DND-41 (cell line): ENCODE measurements around the gene BAD.

ENCODE experiments used
- ATAC-seq: fragments of 200-7000 bp; cut with Tn5 transposase; 3 replicates; pipeline ENCODE4 v1.9.1; 2021; ENCODE audit warnings: low read depth; ENCODE audit not compliant: insufficient read depth
- DNase-seq: peaks from one replicate; pipeline ENCODE4 v3.0.0-alpha.2; 2020
- H2AFZ ChIP-seq: 2 replicates; pipeline ENCODE4 v1.6.0; 2012; ENCODE audit warnings: low read depth, low read length
- H3K27ac ChIP-seq: 2 replicates; pipeline ENCODE4 v1.5.1; 2012; ENCODE audit warnings: low read length, inconsistent platforms
- H3K27me3 ChIP-seq: fragments of 200-600 bp; sonication (generic); 2 replicates; pipeline ENCODE4 v1.6.0; 2012; ENCODE audit warnings: low read length, mild to moderate bottlenecking, inconsistent platforms; ENCODE audit not compliant: insufficient read depth, poor library complexity
- H3K36me3 ChIP-seq: 2 replicates; pipeline ENCODE4 v1.5.1; 2012; ENCODE audit warnings: low read length, inconsistent platforms; ENCODE audit not compliant: insufficient read depth
- H3K4me1 ChIP-seq: 2 replicates; pipeline ENCODE4 v1.5.1; 2012; ENCODE audit warnings: mild to moderate bottlenecking, low read length; ENCODE audit not compliant: insufficient read depth
- H3K4me2 ChIP-seq: 2 replicates; pipeline ENCODE4 v1.6.0; 2012; ENCODE audit warnings: mild to moderate bottlenecking, moderate library complexity, low read length, inconsistent platforms; ENCODE audit not compliant: insufficient read depth
- H3K4me3 ChIP-seq, 2 experiments: fragments of 200-600 bp in 1 of 2; shearing (Covaris generic) in 1 of 2; 2 replicates each; pipeline ENCODE4 v1.5.1; 2012 to 2016; ENCODE audit warnings: inconsistent platforms in 2 of 2, low read length in 2 of 2, mild to moderate bottlenecking in 2 of 2, low read depth in 1 of 2, moderate library complexity in 1 of 2
- H3K79me2 ChIP-seq: 2 replicates; pipeline ENCODE4 v1.6.0; 2012; ENCODE audit warnings: low read length, inconsistent platforms; ENCODE audit not compliant: insufficient read depth
- H3K9ac ChIP-seq: 2 replicates; pipeline ENCODE4 v1.6.0; 2012; ENCODE audit warnings: low read depth, mild to moderate bottlenecking, inconsistent platforms, low read length, moderate library complexity
- H3K9me3 ChIP-seq: 2 replicates; pipeline ENCODE4 v1.5.1; 2012; ENCODE audit warnings: low read length, moderate library complexity, mild to moderate bottlenecking, inconsistent platforms; ENCODE audit not compliant: insufficient read depth, severe bottlenecking
- H4K20me1 ChIP-seq: 2 replicates; pipeline ENCODE4 v1.6.0; 2012; ENCODE audit warnings: low read length; ENCODE audit not compliant: insufficient read depth
- CTCF ChIP-seq: IDR thresholded peaks from 2 replicates; pipeline ENCODE4 v1.5.1; 2012; ENCODE audit warnings: borderline replicate concordance, low read length, moderate library complexity, mild to moderate bottlenecking; ENCODE audit not compliant: poor library complexity, severe bottlenecking; ENCODE audit errors: extremely low read depth
- EZH2 ChIP-seq: IDR thresholded peaks from 3 replicates; pipeline ENCODE4 v1.6.1; 2012; ENCODE audit warnings: borderline replicate concordance, low read depth, mild to moderate bottlenecking, moderate library complexity, low read length, inconsistent platforms; ENCODE audit not compliant: severe bottlenecking

BAD gene

DNA sequence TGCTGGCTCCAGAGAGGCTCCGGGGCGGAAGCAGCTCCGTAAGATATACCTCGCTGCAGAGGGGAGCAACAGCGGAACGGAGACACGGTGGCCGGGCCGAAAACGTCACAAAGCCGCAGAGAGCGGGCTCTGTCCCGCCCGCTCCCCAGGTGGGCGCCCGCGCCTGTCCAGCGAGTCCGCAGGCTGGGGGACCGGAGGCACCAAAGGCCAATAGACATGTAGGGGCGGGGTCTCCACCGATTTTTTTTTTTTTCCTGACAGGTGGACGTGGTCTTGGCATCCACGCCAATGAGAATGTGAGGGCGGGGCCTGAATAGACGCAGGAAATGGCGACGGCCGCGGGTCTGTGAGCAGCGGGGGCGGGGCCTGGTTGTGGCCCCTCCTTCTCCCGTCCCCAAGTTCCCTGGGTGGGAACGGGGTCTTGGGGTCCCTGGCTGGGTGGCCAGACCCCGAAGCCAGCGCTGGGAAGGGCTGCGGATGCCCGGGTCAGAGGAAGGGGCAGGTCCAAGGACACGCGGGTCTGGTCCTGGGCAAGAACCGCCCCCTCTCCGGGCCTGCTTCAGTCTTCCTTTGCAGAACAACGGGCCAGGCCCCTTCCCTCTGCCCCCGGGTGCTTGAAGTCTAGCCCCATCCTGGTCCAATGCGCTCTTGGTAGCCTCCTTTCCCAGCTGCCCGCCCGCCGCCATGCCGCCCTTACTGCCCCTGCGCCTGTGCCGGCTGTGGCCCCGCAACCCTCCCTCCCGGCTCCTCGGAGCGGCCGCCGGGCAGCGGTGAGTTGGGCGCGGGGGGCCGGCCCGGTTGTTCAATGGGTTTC is 54.1 kb downstream of the BAD start, which contains the start of gene DNAJC4:
Gene DNAJC4 (plus strand): TSS at position 378 of the 814 bp plus-strand sequence. CDS start 307 bp downstream, at position 685.
- H3K9ac ChIP-seq, result peak within 1 kb of the TSS; percentile 78
- peaks cover 76% of the 10 kb centered on the region for H3K4me1 ChIP-seq
- H3K9me3 ChIP-seq, result no peaks in the 10 kb centered on the region
- DNase-seq (peak; percentile 92), ATAC-seq (peak; percentile 57)
- H3K4me3 ChIP-seq, result peak within 1 kb of the TSS; percentile 53 to 64
- H4K20me1 ChIP-seq, result peaks cover 5% of the 10 kb centered on the region
- peaks cover 3% of the 10 kb centered on the region; the same call in 1 of the 2 replicates for H3K36me3 ChIP-seq
- peak within 1 kb of the TSS; percentile 78 for H2AFZ ChIP-seq
- H3K27me3 ChIP-seq, result no peaks in the 10 kb centered on the region
- peak within 1 kb of the TSS; percentile 95 for H3K4me2 ChIP-seq
- peaks cover 32% of the 10 kb centered on the region for H3K79me2 ChIP-seq
- H3K27ac ChIP-seq, result peak within 1 kb of the TSS; percentile 75
- TF ChIP-seq CTCF, result no peak
- no peak for TF ChIP-seq EZH2

DNA sequence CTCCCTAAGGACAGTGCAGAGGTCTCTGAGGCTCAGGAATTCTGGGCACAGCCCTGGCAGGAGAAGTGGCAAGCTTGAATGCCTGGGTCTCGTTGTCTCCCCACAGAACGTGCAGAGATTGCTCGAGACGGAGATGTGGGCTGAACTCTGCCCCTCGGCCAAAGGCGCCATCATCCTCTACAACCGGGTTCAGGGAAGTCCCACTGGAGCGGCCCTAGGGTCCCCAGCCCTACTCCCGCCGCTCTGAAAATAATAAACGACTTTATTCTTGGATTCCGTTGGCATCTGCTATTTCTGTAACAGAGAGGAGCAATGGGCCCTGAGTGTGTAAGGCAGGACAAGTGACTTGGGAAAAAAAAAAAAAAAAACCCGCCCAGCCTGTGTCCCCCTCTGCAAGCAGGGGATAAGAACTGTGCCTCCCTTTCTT is 54.7 kb downstream of the BAD start:
- peak overlapping the region; percentile 75 for H3K27ac ChIP-seq
- TF ChIP-seq CTCF, result no peak
- TF ChIP-seq EZH2, result no peak
- H3K9me3 ChIP-seq, result no peaks in the 10 kb centered on the region
- peak overlapping the region; percentile 95 for H3K4me2 ChIP-seq
- H3K4me1 ChIP-seq, result peaks cover 76% of the 10 kb centered on the region
- peak overlapping the region; percentile 53 to 64; a peak in 3 of 4 replicates for H3K4me3 ChIP-seq
- peak overlapping the region; percentile 78 for H2AFZ ChIP-seq
- H3K27me3 ChIP-seq, result no peaks in the 10 kb centered on the region
- peaks cover 32% of the 10 kb centered on the region for H3K79me2 ChIP-seq
- H4K20me1 ChIP-seq, result peaks cover 7% of the 10 kb centered on the region
- peaks cover 8% of the 10 kb centered on the region; the same call in 1 of the 2 replicates for H3K36me3 ChIP-seq
- ATAC-seq (no peak), DNase-seq (no peak)
- H3K9ac ChIP-seq, result peak overlapping the region; percentile 78

- ATAC-seq (no peak), DNase-seq (no peak)
- H3K4me3 ChIP-seq, result peak overlapping the region in 1 of 2 experiments; percentile 64; a peak in 2 of 4 replicates
- peaks cover 7% of the 10 kb centered on the region for H4K20me1 ChIP-seq
- peak overlapping the region; percentile 75 for H3K27ac ChIP-seq
- peaks cover 37% of the 10 kb centered on the region for H3K79me2 ChIP-seq
- no peaks in the 10 kb centered on the region for H3K27me3 ChIP-seq
- TF ChIP-seq CTCF (no peak), EZH2 (no peak)
- peaks cover 81% of the 10 kb centered on the region for H3K4me1 ChIP-seq
- H3K36me3 ChIP-seq, result peaks cover 13% of the 10 kb centered on the region
- H3K9ac ChIP-seq, result peak overlapping the region; percentile 78
- H3K4me2 ChIP-seq, result peak overlapping the region; percentile 95
- no peaks in the 10 kb centered on the region for H3K9me3 ChIP-seq
- no peak overlapping the region for H2AFZ ChIP-seq
These were observed 55.2 kb downstream of the BAD start for GRCh38 chr11:64229090-64229743.
